HEK293 (cell line): Measurements from ENCODE around the gene TSPAN10.

Source experiments
- CTCF ChIA-PET: fragments of 350-600 bp; formaldehyde crosslinking; extraction: SDS; loops from one replicate; lab custom pipeline; 2021; ENCODE audit warnings: antibody characterized with exemption; lab: Yijun Ruan, JAX
- POLR2A ChIA-PET: fragments of 300-600 bp; formaldehyde crosslinking; extraction: SDS; loops from one replicate; lab custom pipeline; 2020; ENCODE audit warnings: antibody characterized with exemption, inconsistent platforms; lab: Yijun Ruan, JAX
- H3K27ac ChIP-seq: fragments of 200-500 bp; sonication (Bioruptor generic); 2 replicates; pipeline ENCODE4 v1.5.1; 2014; ENCODE audit warnings: low read depth, low read length, control low read depth, inconsistent platforms; ENCODE audit errors: extremely low read depth
- H3K36me3 ChIP-seq, 2 experiments: fragments of 200-500 bp in 1 of 2; sonication (Bioruptor generic) in 1 of 2; 1 replicate in 1 of 2; 2 replicates in 1 of 2; pipeline ENCODE4 v1.5.1; 2014 to 2017; ENCODE audit warnings: inconsistent platforms in 2 of 2, low read length in 2 of 2; ENCODE audit not compliant: control insufficient read depth in 2 of 2, insufficient read depth in 1 of 2
- H3K4me1 ChIP-seq: fragments of 200-500 bp; sonication (Bioruptor generic); 2 replicates; pipeline ENCODE4 v1.5.1; 2014; ENCODE audit warnings: mild to moderate bottlenecking, low read length, inconsistent platforms; ENCODE audit not compliant: control insufficient read depth, insufficient read depth
- H3K4me3 ChIP-seq: 2 replicates; pipeline ENCODE4 v1.5.1; 2011; ENCODE audit warnings: low read depth, mild to moderate bottlenecking, control low read depth, low read length, moderate library complexity
- H3K9me3 ChIP-seq: fragments of 200-500 bp; sonication (Bioruptor generic); 2 replicates; pipeline ENCODE4 v1.5.1; 2014; ENCODE audit warnings: low read depth, low read length, inconsistent platforms; ENCODE audit not compliant: control insufficient read depth, insufficient read depth
- AEBP2 ChIP-seq: fragments of 450-650 bp; formaldehyde crosslinking; IDR thresholded peaks from 2 replicates; pipeline ENCODE4 v1.5.1; 2016; ENCODE audit warnings: missing biosample characterization, missing genetic modification characterization, borderline replicate concordance
- BCL11B ChIP-seq: fragments of 450-650 bp; formaldehyde crosslinking; IDR thresholded peaks from 2 replicates; pipeline ENCODE4 v1.5.1; 2016; ENCODE audit warnings: low read depth, missing biosample characterization, missing genetic modification characterization
- HOXC10 ChIP-seq: sonication (generic); formaldehyde crosslinking; IDR thresholded peaks from 2 replicates; pipeline ENCODE4 v1.8.1; 2023; ENCODE audit warnings: mild to moderate bottlenecking, missing genetic modification reagents
- KLF16 ChIP-seq: fragments of 450-650 bp; formaldehyde crosslinking; IDR thresholded peaks from 2 replicates; pipeline ENCODE4 v1.5.1; 2017; ENCODE audit warnings: missing biosample characterization, missing genetic modification characterization
- KLF7 ChIP-seq: fragments of 450-650 bp; formaldehyde crosslinking; IDR thresholded peaks from 2 replicates; pipeline ENCODE4 v1.5.1; 2016; ENCODE audit warnings: missing biosample characterization, missing genetic modification characterization, borderline replicate concordance
- KLF9 ChIP-seq: fragments of 450-650 bp; formaldehyde crosslinking; IDR thresholded peaks from 2 replicates; pipeline ENCODE4 v1.5.1; 2016; ENCODE audit warnings: missing biosample characterization, missing genetic modification characterization, low read depth
- SP7 ChIP-seq: fragments of 450-650 bp; formaldehyde crosslinking; IDR thresholded peaks from 2 replicates; pipeline ENCODE4 v1.5.1; 2016; ENCODE audit warnings: missing biosample characterization, missing genetic modification characterization
- TSHZ1 ChIP-seq: fragments of 450-650 bp; formaldehyde crosslinking; IDR thresholded peaks from 2 replicates; pipeline ENCODE4 v1.5.1; 2016; ENCODE audit warnings: missing biosample characterization, missing genetic modification characterization, borderline replicate concordance
- YY2 ChIP-seq: fragments of 450-650 bp; formaldehyde crosslinking; IDR thresholded peaks from 2 replicates; pipeline ENCODE4 v1.5.1; 2016; ENCODE audit warnings: missing biosample characterization, missing genetic modification characterization
- ZIC2 ChIP-seq: fragments of 450-650 bp; formaldehyde crosslinking; IDR thresholded peaks from 2 replicates; pipeline ENCODE4 v1.5.1; 2016; ENCODE audit warnings: missing biosample characterization, missing genetic modification characterization
- ZNF132 ChIP-seq: fragments of 450-650 bp; formaldehyde crosslinking; IDR thresholded peaks from 2 replicates; pipeline ENCODE4 v1.5.1; 2017; ENCODE audit warnings: missing biosample characterization, missing genetic modification characterization, borderline replicate concordance
- ZNF239 ChIP-seq: fragments of 450-650 bp; formaldehyde crosslinking; IDR thresholded peaks from 2 replicates; pipeline ENCODE4 v1.5.1; 2016; ENCODE audit warnings: missing biosample characterization, missing genetic modification characterization
- ZNF423 ChIP-seq: fragments of 450-650 bp; formaldehyde crosslinking; IDR thresholded peaks from 2 replicates; pipeline ENCODE4 v1.5.1; 2016; ENCODE audit warnings: missing biosample characterization, missing genetic modification characterization
- ZNF529 ChIP-seq: fragments of 450-650 bp; formaldehyde crosslinking; IDR thresholded peaks from 2 replicates; pipeline ENCODE4 v1.5.1; 2017; ENCODE audit warnings: missing genetic modification characterization, missing biosample characterization; ENCODE audit not compliant: insufficient replicate concordance
- ZNF549 ChIP-seq: fragments of 450-650 bp; IDR thresholded peaks from 2 replicates; pipeline ENCODE4 v1.5.1; 2018; ENCODE audit warnings: missing biosample characterization, missing genetic modification characterization, mild to moderate bottlenecking, inconsistent platforms, moderate library complexity
- ZNF571 ChIP-seq: fragments of 450-650 bp; formaldehyde crosslinking; IDR thresholded peaks from 2 replicates; pipeline ENCODE4 v1.5.0; 2017; ENCODE audit warnings: missing biosample characterization, missing genetic modification characterization
- ZNF580 ChIP-seq: fragments of 450-650 bp; formaldehyde crosslinking; IDR thresholded peaks from 2 replicates; pipeline ENCODE4 v1.5.1; 2016; ENCODE audit warnings: missing biosample characterization, missing genetic modification characterization
- ZNF600 ChIP-seq: fragments of 450-650 bp; formaldehyde crosslinking; IDR thresholded peaks from 2 replicates; pipeline ENCODE4 v1.5.1; 2016; ENCODE audit warnings: missing biosample characterization, missing genetic modification characterization
- ZNF639 ChIP-seq: fragments of 450-650 bp; formaldehyde crosslinking; IDR thresholded peaks from 2 replicates; pipeline ENCODE4 v1.5.1; 2016; ENCODE audit warnings: missing biosample characterization, missing genetic modification characterization
- ZNF692 ChIP-seq: fragments of 450-650 bp; formaldehyde crosslinking; IDR thresholded peaks from 2 replicates; pipeline ENCODE4 v1.5.1; 2016; ENCODE audit warnings: missing biosample characterization, missing genetic modification characterization
- ZNF701 ChIP-seq: fragments of 450-650 bp; formaldehyde crosslinking; IDR thresholded peaks from 2 replicates; pipeline ENCODE4 v1.5.1; 2016; ENCODE audit warnings: missing biosample characterization, missing genetic modification characterization
- ZSCAN30 ChIP-seq: fragments of 450-650 bp; IDR thresholded peaks from 2 replicates; pipeline ENCODE4 v1.5.1; 2018; ENCODE audit warnings: missing biosample characterization, mild to moderate bottlenecking, missing genetic modification characterization, moderate library complexity

The TSPAN10 gene

GRCh38 chr17:81681672-81682071, 44.7 kb downstream of the TSPAN10 start (continued):
- no peak for TF ChIP-seq ZNF692
- no peak for TF ChIP-seq YY2 (tag by site-specific recombination)
- TF ChIP-seq ZNF423 (tag by site-specific recombination), result peak; percentile 83
- TF ChIP-seq HOXC10 (CRISPR knock-in tag), result no peak
- no peak for TF ChIP-seq AEBP2 (tag by site-specific recombination)
- no peak for TF ChIP-seq ZNF529 (tag by site-specific recombination)
- TF ChIP-seq ZNF580 (tag by site-specific recombination), result no peak
- no peak for TF ChIP-seq ZNF239 (tag by site-specific recombination)
- no peak for TF ChIP-seq ZNF639 (tag by site-specific recombination)
- no peak for TF ChIP-seq KLF16 (tag by site-specific recombination)

GRCh38 chr17:81682565-81683207, 45.7 kb downstream of the TSPAN10 start:
- POLR2A ChIA-PET, result interaction anchor here (0.5 to 6.6 kb wide), 17 partner anchors 11 to 244 kb away, joined by 3 to 109 read pairs (median 7); partner anchors contain the start of genes ACTG1, CCDC137, MRPL12 and OXLD1
- TF ChIP-seq TSHZ1 (tag by site-specific recombination), result no peak
- TF ChIP-seq ZIC2 (tag by site-specific recombination), result peak; percentile 64
- TF ChIP-seq, all 188 proteins: peak for 1
- Histone ChIP-seq H3K27ac (peak overlapping the region; percentile 82), H3K36me3 (peaks cover 6 to 43% of the 10 kb centered on the region in 2 experiments; a peak in 2 of 3 replicates), H3K4me3 (peak overlapping the region; percentile 92), H3K4me1 (peaks cover 4% of the 10 kb centered on the region), H3K9me3 (no peaks in the 10 kb centered on the region)
- CTCF ChIA-PET, result interaction anchor here (0.6 to 2.2 kb wide), 8 partner anchors 11 to 417 kb away, joined by 3 to 9 read pairs (median 4); no protein-coding TSS in a partner anchor

GRCh38 chr17:81683208-81683583, 46.2 kb downstream of the TSPAN10 start:
- ChIA-PET POLR2A (interaction anchor here (0.5 to 6.6 kb wide), 32 partner anchors 8 to 354 kb away, joined by 3 to 109 read pairs (median 4); partner anchors contain the start of genes ACTG1, CCDC137, DCXR and FAAP100), CTCF (interaction anchor here (0.6 to 2.2 kb wide), 7 partner anchors 8 to 263 kb away, joined by 3 to 9 read pairs (median 5); no protein-coding TSS in a partner anchor)
- Histone ChIP-seq H3K4me1 (peaks cover 4% of the 10 kb centered on the region), H3K9me3 (no peaks in the 10 kb centered on the region), H3K27ac (peak overlapping the region; percentile 82), H3K4me3 (peak overlapping the region; percentile 92), H3K36me3 (peaks cover 6 to 49% of the 10 kb centered on the region in 2 experiments; a peak in 2 of 3 replicates)
- peak; percentile 66; the same call in 1 of the 2 replicates for TF ChIP-seq KLF7 (tag by site-specific recombination)
- no peak for TF ChIP-seq SP7 (tag by site-specific recombination)
- TF ChIP-seq ZNF571 (tag by site-specific recombination), result no peak
- TF ChIP-seq ZSCAN30 (tag by site-specific recombination), result peak; percentile 51; the same call in 1 of the 2 replicates
- no peak for TF ChIP-seq ZNF701 (tag by site-specific recombination)
- TF ChIP-seq ZNF549 (tag by site-specific recombination), result no peak
- no peak; the same call in 1 of the 2 replicates for TF ChIP-seq KLF9 (tag by site-specific recombination)
- no peak for TF ChIP-seq BCL11B
- TF ChIP-seq ZNF600 (tag by site-specific recombination), result 0 out of 2 replicates have a peak, but pooled peaks have one; percentile 22
- TF ChIP-seq ZNF132, result no peak
